Left lung (tissue), 10 donors: ENCODE data around the gene OCA2. TPM values are rescaled to one million over a fixed set of nuclear protein-coding genes. Genes with fewer than 3 reads are reported as not detected.

Experiments used
- ATAC-seq: fragments of 200-7000 bp; cut with Tn5 transposase; one replicate; pipeline ENCODE4 v1.9.1; 2020; ENCODE audit warnings: moderate library complexity
- DNase-seq, 4 donors: peaks; one replicate each; pipeline ENCODE4 v3.0.0-alpha.2; 2013 to 2020
- H3K27ac ChIP-seq, 2 donors: fragments of 200-600 bp; sonication (generic) in 1 of 2; one replicate each; pipeline versions ENCODE4 v1.5.0 to v1.8.0; 2020 to 2021
- H3K27me3 ChIP-seq, 2 donors: fragments of 200-600 bp; sonication (generic) in 1 of 2; one replicate each; pipeline versions ENCODE4 v1.5.0 to v1.8.0; 2020 to 2021
- H3K36me3 ChIP-seq, 2 donors: fragments of 200-600 bp; sonication (generic) in 1 of 2; one replicate each; pipeline versions ENCODE4 v1.5.0 to v1.8.0; 2020 to 2021
- H3K4me1 ChIP-seq, 2 donors: fragments of 200-600 bp; one replicate each; pipeline ENCODE4 v1.8.0; 2021
- H3K4me3 ChIP-seq, 2 donors: fragments of 200-600 bp; sonication (generic) in 1 of 2; one replicate each; pipeline versions ENCODE4 v1.5.0 to v1.8.0; 2020 to 2021; ENCODE audit warnings: mild to moderate bottlenecking in 1 of 2
- H3K9me3 ChIP-seq, 2 donors: fragments of 200-600 bp; sonication (generic) in 1 of 2; one replicate each; pipeline versions ENCODE4 v1.5.0 to v1.8.0; 2020 to 2021
- intact Hi-C, 2 donors: fragments of 100-400 bp; cut with DNase I; formaldehyde crosslinking; loops; one replicate each; pipeline versions ENCODE4 v1.11.2 to v1.14.2; 2022
- polyA plus RNA-seq, 6 donors: library from polyadenylated mRNA; unstranded; fragments of 120-200 nt; gene quantifications; one replicate each; pipeline ENCODE4 v1.2.1, GENCODE V29; 2013; ENCODE audit not compliant: insufficient read length in 6 of 6
- total RNA-seq, 2 donors: library from RNA; stranded (reverse); fragmentation: NEBNext Ultra II Directional; extraction: Animal tissue kit (Norgen Biotek cat#: 25700); gene quantifications; one replicate each; pipeline ENCODE4 v1.2.1, GENCODE V29; 2021
- TF ChIP-seq, protein P1 (sequence below), 2 donors: fragments of 200-600 bp; sonication (generic) in 1 of 2; IDR thresholded peaks; one replicate each; pipeline versions ENCODE4 v1.5.0 to v1.8.0; 2021; ENCODE audit warnings: antibody characterized with exemption in 2 of 2
- donor health status: DM: no; HTN: yes; CAD: no.
- donor health status: DM: no; HTN: no; CAD: no.

OCA2 gene
- total and polyA plus RNA-seq, 8 donors: 0.81 to 21.7 (median 13.2) TPM

DNA sequence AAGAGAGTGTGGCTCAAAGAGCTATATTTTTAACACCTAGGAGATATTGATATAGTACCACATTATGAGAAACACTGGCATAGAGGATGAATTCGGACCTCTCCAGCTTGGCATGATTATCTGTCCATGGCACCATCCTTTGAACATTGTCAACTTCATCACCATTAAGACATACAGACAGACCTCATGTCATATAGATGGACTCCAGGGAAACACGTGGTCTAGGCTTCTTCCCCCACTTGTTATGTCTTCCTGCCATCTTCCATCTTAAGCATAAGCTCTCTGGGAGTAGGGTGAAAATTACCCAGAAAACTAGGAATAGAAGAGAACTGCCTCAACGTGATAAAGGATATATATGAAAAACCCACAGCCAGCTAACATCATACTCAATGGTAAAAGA, 51.8 kb downstream of the OCA2 start:
- Histone ChIP-seq H3K27me3 (peaks cover 0 to 7% of the 10 kb centered on the region in 2 donors), H3K9me3 (no peaks in the 10 kb centered on the region), H3K36me3 (no peaks in the 10 kb centered on the region), H3K4me1 (no peaks in the 10 kb centered on the region), H3K27ac (no peak overlapping the region), H3K4me3 (no peak overlapping the region)
- TF ChIP-seq, protein P1, sequence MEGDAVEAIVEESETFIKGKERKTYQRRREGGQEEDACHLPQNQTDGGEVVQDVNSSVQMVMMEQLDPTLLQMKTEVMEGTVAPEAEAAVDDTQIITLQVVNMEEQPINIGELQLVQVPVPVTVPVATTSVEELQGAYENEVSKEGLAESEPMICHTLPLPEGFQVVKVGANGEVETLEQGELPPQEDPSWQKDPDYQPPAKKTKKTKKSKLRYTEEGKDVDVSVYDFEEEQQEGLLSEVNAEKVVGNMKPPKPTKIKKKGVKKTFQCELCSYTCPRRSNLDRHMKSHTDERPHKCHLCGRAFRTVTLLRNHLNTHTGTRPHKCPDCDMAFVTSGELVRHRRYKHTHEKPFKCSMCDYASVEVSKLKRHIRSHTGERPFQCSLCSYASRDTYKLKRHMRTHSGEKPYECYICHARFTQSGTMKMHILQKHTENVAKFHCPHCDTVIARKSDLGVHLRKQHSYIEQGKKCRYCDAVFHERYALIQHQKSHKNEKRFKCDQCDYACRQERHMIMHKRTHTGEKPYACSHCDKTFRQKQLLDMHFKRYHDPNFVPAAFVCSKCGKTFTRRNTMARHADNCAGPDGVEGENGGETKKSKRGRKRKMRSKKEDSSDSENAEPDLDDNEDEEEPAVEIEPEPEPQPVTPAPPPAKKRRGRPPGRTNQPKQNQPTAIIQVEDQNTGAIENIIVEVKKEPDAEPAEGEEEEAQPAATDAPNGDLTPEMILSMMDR (IDR thresholded peaks at IDR 0.05): no peak
- intact Hi-C loops: no loop called here
- DNase-seq (no peak), ATAC-seq (no peak)

DNA sequence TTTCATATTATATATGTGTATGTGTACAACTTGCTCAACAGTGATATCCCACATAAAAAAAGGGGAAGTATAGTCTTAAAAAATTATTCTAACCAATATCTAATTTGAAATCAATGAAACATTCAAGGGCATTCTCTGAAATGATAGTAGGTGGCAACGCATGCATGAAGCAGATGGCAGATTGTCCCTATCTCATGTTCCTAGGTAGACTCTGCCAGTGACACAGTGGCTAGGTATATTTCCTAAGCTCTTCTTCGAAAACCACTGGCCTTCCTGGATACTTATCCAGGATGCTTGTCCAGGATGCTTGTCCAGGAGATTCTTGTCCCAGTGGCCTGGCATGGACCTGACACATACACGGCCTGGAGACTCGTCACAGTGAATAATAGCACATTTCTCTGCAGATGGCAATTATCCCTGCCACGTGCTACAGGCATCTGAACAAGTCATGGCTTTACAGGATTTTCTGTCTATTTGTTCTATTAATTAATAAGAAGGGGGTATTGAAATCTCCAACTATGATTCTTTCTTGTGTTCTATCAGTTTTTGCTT, 54.9 kb downstream of the OCA2 start:
- H3K4me3 ChIP-seq: no peak overlapping the region
- no peaks in the 10 kb centered on the region for H3K4me1 ChIP-seq
- peaks cover 0 to 7% of the 10 kb centered on the region in 2 donors for H3K27me3 ChIP-seq
- intact Hi-C loops: no loop called here
- H3K27ac ChIP-seq: no peak overlapping the region
- DNase-seq (no peak), ATAC-seq (no peak)
- no peaks in the 10 kb centered on the region for H3K36me3 ChIP-seq
- TF ChIP-seq, protein P1 (IDR thresholded peaks at IDR 0.05): no peak
- no peaks in the 10 kb centered on the region for H3K9me3 ChIP-seq

DNA sequence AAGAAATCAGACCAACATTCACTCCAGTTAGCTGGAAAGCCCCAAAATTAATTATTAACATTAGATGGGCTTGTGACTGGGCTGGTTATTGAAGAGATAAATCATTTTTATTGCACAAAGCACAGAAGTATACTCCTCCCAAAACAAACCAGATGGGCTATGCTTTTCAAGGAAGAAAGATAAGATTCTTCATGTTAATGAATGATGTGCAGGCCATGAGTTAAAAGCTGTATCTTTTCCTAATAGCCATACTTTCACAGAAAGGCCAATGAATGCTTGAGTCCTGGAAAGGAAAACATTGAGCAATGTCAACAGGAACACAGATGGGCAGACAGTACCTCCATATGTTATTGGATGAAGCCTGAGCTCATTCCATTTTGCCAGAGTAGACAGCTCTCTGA, 55.4 kb downstream of the OCA2 start:
- ATAC-seq (no peak), DNase-seq (no peak)
- Histone ChIP-seq H3K27ac (no peak overlapping the region), H3K27me3 (peaks cover 0 to 7% of the 10 kb centered on the region in 2 donors), H3K9me3 (no peaks in the 10 kb centered on the region), H3K4me1 (no peaks in the 10 kb centered on the region), H3K36me3 (no peaks in the 10 kb centered on the region), H3K4me3 (no peak overlapping the region)
- TF ChIP-seq, protein P1 (IDR thresholded peaks at IDR 0.05): no peak
- intact Hi-C loops: no loop called here

DNA sequence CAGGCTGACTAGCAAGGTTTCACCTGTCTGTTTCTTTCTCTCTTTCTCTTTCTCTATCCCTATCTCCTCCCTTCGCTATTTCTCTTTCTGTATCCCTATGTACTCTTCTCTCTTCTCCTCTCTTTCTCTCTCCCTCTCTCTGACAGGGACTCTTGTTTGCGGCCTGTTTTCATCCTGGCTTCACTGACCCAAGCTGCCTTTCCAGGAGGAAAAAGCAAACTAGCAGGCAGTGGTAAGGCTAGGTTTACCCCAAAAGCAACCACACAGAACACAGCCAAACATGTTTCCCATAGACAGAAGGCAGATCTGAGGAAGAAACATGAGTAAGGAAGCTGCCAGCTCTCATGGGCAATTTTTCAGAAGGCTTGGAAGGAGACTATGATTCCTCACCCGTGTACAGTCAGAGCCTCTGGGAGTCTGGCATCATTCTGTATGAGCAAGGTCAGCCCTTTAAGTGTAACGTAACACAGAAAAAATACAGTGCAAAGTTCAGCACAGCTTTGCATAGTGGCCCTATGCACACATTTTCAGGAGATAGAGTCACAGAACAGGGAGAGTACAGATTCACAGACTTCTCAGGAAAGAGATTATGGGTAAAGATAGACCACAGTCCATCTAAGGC, 61.0 kb downstream of the OCA2 start:
- Histone ChIP-seq H3K27me3 (no peaks in the 10 kb centered on the region), H3K4me3 (no peak overlapping the region), H3K4me1 (no peaks in the 10 kb centered on the region), H3K27ac (no peak overlapping the region), H3K9me3 (no peaks in the 10 kb centered on the region), H3K36me3 (no peaks in the 10 kb centered on the region)
- intact Hi-C loops: no loop called here
- TF ChIP-seq, protein P1 (IDR thresholded peaks at IDR 0.05): no peak
- DNase-seq (no peak), ATAC-seq (no peak)

DNA sequence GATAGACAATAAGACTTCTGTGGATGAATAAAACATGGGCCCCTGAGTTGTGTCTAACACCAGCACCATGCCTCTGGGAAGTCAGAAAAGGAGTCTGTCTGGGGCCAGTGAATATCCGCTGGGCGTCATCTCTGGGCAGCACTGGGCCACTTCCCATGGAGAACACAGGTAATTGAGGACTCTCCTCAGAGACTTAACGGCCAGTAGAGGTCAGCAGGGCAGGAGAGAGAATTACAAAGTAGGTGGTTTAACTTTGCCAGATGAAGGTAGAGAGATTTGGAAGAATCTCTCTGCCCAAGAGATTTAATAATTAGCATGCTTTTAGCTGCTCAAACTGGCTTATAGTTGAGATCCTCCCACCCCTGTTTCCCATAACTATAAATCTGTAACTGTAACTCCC, 65.7 kb downstream of the OCA2 start:
- TF ChIP-seq, protein P1 (IDR thresholded peaks at IDR 0.05): no peak
- H3K4me1 ChIP-seq: no peaks in the 10 kb centered on the region
- DNase-seq: no peak
- no peaks in the 10 kb centered on the region for H3K36me3 ChIP-seq
- H3K27ac ChIP-seq: no peak overlapping the region
- intact Hi-C loops: no loop called here
- no peak for ATAC-seq
- no peaks in the 10 kb centered on the region for H3K9me3 ChIP-seq
- H3K4me3 ChIP-seq: no peak overlapping the region
- H3K27me3 ChIP-seq: no peaks in the 10 kb centered on the region
